ENCODE results near the gene CSAG1.
"Not testable (repeated sequence)": the region's sequence is repeated elsewhere in the genome, so short reads cannot be mapped to it uniquely, and the experiment has no call there.

Gene CSAG1, protein sequence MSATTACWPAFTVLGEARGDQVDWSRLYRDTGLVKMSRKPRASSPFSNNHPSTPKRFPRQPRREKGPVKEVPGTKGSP

DNA sequence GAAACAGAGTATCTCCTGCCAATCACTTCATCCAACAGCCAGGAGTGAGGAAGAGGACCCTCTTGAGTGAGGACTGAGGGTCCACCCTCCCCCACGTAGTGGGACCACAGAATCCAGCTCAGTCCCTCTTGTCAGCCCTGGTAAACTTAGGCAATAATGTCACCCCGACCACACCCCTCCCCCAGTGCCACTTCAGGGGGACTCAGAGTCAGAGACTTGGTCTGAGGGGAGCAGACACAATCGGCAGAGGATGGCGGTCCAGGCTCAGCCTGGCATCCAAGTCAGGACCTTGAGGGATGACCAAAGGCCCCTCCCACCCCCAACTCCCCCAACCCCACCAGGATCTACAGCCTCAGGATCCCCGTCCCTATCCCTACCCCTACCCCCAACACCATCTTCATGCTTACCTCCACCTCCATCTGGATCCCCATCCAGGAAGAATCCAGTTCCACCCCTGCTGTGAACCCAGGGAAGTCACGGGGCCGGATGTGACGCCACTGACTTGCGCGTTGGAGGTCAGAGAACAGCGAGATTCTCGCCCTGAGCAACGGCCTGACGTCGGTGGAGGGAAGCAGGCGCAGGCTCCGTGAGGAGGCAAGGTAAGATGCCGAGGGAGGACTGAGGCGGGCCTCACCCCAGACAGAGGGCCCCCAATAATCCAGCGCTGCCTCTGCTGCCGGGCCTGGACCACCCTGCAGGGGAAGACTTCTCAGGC is at the start of gene CSAG1, which contains the start of gene MAGEA12:
Gene CSAG1 (minus strand): TSS at position 461 of the 715 bp plus-strand sequence. CDS start 1,261 bp downstream, outside the sequence.
Gene MAGEA12 (plus strand): TSS at position 497 of the 715 bp plus-strand sequence. CDS start 2,405 bp downstream, outside the sequence.
- DNase-seq = no peak

DNA sequence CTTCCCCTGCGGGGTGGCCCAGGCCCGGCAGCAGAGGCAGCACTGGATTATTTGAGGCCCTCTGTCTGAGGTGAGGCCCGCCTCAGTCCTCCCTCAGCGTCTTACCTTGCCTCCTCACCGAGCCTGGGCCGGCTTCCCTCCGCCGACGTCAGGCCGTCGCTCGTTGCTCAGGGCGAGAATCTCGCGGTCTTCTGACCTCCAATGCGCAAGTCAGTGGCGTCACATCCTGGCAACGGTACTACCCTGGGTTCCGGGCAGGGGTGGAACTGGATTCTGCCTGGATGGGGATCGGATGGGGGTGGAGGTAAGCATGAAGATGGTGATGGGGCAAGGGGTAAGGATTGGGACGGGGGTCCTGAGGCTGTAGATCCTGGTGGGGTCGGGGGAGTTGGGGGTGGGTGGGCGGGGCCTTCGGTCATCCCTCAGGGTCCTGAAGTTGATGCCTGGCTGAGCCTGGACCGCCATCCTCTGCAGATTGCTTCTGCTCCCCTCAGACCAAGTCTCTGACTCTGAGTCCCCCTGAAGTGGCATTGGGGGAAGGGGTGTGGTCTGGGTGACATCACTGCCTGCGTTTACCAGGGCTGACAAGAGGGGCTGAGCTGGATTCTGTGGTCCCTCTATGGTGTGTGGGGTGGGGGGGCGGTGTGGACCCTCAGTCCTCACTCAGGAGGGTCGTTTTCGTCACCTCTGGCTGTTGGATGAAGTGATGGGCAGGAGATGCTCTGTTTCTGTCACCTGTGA is 36.2 kb upstream of the CSAG1 start, which contains the start of gene MAGEA6:
Gene MAGEA6 (minus strand): TSS at position 141 of the 741 bp plus-strand sequence. CDS start 2,039 bp downstream, outside the sequence.
- not testable (repeated sequence) for DNase-seq

DNA sequence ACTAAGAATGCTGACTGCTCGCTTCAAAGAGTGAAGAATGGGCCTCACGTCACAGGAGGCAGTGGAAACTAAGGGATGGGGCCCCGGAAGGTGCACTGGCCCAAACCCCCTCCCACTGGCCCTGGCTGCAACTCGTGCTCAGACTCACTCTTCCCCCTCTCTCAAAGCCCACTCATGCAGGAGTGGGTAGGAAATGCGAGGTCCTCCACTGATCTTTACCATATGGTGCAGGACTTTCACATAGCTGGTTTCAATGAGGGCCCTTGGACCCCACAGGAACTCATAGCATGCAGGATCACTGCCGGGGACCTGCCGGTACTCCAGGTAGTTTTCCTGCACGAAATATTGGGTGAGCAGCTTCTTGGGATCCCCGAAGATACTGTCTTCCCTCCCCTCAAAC is 33.0 kb upstream of the CSAG1 start:
- not testable (repeated sequence) for DNase-seq

DNA sequence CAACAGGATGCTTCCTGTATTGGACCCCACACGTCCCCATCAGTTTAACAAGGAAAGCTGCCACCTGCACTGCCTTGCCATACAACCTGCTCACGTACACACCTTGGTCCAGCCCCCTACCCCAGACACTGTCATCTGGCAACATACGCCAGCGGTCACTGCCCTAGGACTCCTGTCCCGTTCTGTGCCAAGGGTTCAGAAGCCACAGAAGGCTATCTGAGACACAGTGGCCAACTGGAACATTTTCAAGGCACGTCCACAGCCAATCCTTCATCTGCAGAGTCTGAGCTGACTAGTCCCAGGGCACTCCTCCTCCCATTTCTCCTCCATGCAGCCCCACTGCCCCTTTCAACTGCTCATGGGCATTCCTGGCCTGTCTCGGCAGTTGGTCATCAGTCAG is 28.1 kb upstream of the CSAG1 start:
- DNase-seq = not testable (repeated sequence)

DNA sequence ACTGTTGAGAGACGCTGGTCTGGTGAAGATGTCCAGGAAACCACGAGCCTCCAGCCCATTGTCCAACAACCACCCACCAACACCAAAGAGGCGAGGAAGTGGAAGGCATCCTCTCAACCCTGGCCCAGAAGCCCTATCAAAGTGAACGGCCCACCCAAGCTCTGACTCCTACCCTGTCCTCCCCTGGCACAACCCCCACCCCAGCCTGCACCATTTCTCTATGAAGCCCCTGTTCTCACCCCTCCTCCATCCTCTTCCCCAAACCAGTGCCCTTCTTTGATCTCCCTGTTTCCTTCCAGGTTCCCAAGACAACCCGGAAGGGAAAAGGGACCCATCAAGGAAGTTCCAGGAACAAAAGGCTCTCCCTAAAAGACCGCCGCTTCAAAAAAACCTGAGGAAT is 26.0 kb upstream of the CSAG1 start:
- DNase-seq = not testable (repeated sequence)

DNA sequence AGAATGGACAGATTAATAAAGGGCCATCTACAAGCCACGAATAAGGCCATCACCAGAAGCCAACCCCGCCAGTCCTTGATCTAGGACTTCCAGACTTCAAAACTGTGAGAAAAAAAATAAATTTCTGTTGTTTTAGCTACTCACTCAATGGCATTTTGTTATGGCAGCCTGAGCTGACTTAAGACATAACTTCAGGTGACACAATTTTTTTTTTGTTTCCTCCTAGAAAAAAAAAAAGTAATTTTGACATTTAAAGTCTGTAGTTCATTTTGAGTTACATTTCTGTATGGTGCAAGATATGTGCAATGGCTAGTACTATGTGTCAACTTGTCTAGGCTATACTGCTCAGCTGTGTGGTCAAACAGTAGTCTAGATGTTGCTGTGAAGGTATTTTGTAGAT is 25.4 kb upstream of the CSAG1 start, which contains the start of gene CSAG3:
Gene CSAG3 (plus strand): TSS at position 301 of the 400 bp plus-strand sequence.
- DNase-seq = not testable (repeated sequence)

DNA sequence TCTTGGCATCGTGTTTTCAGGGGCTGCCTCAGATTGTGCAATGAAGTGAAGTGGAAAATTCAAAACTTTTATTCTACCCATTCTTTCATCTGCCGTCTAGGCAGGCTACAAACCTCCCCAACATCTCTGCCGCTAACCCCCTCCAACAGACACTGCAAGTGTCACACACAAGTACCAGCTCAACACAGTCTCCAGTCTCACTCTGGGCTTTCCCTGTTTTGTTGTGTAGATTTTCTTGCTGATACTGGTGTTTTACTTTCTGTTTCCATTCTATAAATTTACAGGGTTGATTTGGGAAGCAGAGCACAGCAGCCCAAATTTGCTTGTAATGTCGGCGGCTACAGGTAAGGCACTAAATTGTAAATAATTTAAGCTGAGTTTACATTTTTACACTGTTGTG is 21.4 kb upstream of the CSAG1 start:
- DNase-seq = not testable (repeated sequence)

DNA sequence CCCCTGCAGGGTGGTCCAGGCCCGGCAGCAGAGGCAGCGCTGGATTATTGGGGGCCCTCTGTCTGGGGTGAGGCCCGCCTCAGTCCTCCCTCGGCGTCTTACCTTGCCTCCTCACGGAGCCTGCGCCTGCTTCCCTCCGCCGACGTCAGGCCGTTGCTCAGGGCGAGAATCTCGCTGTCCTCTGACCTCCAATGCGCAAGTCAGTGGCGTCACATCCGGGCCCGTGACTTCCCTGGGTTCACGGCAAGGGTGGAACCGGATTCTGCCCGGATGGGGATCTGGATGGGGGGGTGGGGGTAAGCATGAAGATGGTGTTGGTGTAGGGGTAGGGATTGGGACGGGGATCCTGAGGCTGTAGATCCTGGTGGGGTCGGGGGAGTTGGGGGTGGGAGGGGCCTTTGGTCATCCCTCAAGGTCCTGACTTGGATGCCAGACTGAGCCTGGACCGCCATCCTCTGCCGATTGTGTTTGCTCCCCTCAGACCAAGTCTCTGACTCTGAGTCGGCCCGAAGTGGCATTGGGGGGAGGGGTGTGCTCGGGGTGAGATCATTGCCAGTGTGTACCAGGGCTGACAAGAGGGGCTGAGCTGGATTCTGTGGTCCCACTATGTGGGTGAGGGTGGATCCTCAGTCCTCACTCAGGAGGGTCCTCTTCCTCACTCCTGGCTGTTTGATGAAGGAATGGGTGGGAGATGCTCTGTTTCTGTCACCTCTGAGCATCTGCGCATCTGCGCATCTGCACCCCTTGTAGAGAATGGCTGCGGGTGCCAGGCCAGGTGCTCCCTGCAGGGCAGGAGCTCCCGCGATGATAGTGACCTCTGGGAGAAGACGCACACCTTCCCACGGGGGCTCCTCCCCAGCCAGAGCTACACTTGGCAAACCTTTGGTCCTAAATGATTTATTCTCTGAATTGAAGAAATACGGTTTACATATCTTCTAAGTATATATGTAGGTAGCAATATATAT is 20.4 kb upstream of the CSAG1 start, which contains the start of gene MAGEA2:
Gene MAGEA2 (minus strand): TSS at position 157 of the 965 bp plus-strand sequence. CDS start 2,479 bp downstream, outside the sequence.
- not testable (repeated sequence) for DNase-seq

DNA sequence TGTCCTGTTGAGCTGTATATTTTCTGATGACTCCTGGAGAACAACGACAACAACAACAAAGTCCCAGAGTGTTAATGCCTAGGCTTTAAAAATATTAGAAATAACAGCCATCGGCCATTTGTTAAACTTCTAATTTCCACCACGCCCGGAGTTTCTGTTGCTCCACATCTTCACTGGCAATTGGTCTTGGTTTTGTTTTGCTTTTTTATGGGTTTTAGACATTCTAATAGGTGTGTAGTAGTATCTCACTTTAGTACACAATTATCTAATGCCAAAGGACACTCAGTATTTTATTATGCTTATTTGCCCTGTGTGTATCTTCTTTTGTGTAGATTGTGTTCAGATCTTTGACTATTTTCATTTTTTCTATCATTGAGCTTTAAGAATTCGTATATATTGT is 5.0 kb upstream of the CSAG1 start:
- no peak for DNase-seq

DNA sequence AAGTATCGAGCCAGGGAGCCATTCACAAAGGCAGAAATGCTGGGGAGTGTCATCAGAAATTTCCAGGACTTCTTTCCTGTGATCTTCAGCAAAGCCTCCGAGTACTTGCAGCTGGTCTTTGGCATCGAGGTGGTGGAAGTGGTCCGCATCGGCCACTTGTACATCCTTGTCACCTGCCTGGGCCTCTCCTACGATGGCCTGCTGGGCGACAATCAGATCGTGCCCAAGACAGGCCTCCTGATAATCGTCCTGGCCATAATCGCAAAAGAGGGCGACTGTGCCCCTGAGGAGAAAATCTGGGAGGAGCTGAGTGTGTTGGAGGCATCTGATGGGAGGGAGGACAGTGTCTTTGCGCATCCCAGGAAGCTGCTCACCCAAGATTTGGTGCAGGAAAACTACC is 3.0 kb upstream of the CSAG1 start:
- not testable (repeated sequence) for DNase-seq

DNA sequence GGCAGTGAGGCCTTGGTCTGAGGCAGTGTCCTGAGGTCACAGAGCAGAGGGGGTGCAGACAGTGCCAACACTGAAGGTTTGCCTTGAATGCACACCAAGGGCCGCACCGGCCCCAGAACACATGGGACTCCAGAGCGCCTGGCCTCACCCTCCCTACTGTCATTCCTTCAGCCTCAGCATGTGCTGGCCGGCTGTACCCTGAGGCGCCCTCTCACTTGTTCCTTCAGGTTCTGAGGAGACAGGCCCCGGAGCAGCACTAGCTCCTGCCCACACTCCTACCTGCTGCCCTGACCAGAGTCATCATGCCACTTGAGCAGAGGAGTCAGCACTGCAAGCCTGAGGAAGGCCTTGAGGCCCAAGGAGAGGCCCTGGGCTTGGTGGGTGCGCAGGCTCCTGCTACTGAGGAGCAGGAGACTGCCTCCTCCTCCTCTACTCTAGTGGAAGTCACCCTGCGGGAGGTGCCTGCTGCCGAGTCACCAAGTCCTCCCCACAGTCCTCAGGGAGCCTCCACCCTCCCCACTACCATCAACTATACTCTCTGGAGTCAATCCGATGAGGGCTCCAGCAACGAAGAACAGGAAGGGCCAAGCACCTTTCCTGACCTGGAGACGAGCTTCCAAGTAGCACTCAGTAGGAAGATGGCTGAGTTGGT is 2.5 kb upstream of the CSAG1 start:
- DNase-seq = no peak

DNA sequence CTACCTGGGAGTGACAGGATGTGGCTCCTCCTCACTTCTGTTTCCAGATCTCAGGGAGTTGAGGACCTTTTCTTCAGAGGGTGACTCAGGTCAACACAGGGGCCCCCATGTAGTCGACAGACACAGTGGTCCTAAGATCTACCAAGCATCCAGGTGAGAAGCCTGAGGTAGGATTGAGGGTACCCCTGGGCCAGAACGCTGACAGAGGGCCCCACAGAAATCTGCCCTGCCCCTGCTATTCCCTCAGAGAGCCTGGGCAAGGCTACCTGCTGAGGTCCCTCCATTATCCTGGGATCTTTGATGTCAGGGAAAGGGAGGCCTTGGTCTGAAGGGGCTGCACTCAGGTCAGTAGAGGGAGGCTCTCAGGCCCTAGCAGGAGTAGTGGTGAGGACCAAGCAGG is 1.6 kb upstream of the CSAG1 start:
- DNase-seq = no peak

DNA sequence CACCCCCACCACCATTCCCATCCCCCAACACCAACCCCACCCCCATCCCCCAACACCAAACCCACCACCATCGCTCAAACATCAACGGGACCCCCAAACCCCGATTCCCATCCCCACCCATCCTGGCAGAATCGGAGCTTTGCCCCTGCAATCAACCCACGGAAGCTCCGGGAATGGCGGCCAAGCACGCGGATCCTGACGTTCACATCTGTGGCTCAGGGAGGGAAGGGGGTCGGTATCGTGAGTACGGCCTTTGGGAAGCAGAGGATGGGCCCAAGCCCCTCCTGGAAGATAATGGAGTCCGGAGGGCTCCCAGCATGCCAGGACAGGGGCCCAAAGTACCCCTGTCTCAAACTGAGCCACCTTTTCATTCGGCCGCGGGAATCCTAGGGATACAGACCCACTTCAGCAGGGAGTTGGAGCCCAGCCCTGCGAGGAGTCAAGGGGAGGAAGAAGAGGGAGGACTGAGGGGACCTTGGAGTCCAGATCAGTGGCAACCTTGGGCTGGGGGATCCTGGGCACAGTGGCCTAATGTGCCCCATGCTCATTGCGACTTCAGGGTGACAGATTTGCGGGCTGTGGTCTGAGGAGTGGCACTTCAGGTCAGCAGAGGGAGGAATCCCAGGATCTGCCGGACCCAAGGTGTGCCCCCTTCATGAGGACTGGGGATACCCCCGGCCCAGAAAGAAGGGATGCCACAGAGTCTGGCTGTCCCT is 780 bp upstream of the CSAG1 start:
- DNase-seq = not testable (repeated sequence)

DNA sequence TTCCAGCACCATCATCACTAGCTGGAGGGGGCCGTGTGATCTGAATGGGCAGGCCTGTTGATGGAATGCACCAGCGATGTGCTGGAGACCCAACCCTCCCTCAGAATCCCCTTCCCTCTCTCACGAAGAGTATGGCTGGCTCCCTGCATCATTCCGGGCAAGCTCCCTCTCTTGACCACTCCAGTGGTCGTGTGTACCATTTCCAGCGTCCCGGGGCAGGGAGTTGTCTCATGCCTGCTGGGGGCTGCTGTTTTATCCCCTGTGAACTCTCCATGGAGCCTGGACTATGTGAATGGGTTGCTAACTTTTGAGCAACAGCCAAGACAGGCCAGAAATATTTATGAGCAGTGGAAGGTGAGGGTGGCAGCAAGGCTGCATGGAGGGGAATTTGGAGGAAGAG is 8.1 kb downstream of the CSAG1 start:
- no peak for DNase-seq

DNA sequence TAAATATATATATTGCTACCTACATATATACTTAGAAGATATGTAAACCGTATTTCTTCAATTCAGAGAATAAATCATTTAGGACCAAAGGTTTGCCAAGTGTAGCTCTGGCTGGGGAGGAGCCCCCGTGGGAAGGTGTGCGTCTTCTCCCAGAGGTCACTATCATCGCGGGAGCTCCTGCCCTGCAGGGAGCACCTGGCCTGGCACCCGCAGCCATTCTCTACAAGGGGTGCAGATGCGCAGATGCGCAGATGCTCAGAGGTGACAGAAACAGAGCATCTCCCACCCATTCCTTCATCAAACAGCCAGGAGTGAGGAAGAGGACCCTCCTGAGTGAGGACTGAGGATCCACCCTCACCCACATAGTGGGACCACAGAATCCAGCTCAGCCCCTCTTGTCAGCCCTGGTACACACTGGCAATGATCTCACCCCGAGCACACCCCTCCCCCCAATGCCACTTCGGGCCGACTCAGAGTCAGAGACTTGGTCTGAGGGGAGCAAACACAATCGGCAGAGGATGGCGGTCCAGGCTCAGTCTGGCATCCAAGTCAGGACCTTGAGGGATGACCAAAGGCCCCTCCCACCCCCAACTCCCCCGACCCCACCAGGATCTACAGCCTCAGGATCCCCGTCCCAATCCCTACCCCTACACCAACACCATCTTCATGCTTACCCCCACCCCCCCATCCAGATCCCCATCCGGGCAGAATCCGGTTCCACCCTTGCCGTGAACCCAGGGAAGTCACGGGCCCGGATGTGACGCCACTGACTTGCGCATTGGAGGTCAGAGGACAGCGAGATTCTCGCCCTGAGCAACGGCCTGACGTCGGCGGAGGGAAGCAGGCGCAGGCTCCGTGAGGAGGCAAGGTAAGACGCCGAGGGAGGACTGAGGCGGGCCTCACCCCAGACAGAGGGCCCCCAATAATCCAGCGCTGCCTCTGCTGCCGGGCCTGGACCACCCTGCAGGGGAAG is 19.4 kb downstream of the CSAG1 start, which contains the start of gene MAGEA2B:
Gene MAGEA2B (plus strand): TSS at position 814 of the 973 bp plus-strand sequence. CDS start 2,479 bp downstream, outside the sequence.
- DNase-seq = not testable (repeated sequence)

DNA sequence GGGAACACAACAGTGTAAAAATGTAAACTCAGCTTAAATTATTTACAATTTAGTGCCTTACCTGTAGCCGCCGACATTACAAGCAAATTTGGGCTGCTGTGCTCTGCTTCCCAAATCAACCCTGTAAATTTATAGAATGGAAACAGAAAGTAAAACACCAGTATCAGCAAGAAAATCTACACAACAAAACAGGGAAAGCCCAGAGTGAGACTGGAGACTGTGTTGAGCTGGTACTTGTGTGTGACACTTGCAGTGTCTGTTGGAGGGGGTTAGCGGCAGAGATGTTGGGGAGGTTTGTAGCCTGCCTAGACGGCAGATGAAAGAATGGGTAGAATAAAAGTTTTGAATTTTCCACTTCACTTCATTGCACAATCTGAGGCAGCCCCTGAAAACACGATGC is 20.3 kb downstream of the CSAG1 start:
- DNase-seq = not testable (repeated sequence)

DNA sequence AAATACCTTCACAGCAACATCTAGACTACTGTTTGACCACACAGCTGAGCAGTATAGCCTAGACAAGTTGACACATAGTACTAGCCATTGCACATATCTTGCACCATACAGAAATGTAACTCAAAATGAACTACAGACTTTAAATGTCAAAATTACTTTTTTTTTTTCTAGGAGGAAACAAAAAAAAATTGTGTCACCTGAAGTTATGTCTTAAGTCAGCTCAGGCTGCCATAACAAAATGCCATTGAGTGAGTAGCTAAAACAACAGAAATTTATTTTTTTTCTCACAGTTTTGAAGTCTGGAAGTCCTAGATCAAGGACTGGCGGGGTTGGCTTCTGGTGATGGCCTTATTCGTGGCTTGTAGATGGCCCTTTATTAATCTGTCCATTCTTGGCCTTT is 24.3 kb downstream of the CSAG1 start, which contains the start of gene CSAG2:
Gene CSAG2 (minus strand): TSS at position 101 of the 400 bp plus-strand sequence. CDS start 161 bp downstream, outside the sequence.
- DNase-seq = not testable (repeated sequence)

DNA sequence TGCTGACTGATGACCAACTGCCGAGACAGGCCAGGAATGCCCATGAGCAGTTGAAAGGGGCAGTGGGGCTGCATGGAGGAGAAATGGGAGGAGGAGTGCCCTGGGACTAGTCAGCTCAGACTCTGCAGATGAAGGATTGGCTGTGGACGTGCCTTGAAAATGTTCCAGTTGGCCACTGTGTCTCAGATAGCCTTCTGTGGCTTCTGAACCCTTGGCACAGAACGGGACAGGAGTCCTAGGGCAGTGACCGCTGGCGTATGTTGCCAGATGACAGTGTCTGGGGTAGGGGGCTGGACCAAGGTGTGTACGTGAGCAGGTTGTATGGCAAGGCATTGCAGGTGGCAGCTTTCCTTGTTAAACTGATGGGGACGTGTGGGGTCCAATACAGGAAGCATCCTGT is 27.0 kb downstream of the CSAG1 start:
- not testable (repeated sequence) for DNase-seq

DNA sequence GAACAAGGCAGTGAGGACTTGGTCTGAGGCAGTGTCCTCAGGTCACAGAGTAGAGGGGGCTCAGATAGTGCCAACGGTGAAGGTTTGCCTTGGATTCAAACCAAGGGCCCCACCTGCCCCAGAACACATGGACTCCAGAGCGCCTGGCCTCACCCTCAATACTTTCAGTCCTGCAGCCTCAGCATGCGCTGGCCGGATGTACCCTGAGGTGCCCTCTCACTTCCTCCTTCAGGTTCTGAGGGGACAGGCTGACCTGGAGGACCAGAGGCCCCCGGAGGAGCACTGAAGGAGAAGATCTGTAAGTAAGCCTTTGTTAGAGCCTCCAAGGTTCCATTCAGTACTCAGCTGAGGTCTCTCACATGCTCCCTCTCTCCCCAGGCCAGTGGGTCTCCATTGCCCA is 33.1 kb downstream of the CSAG1 start:
- DNase-seq = not testable (repeated sequence)

All from NCI-H1092 treated with DMSO at 0.1 percent for 48 hours (cell line).